Measurements from ENCODE around the gene CEPT1. TPM values are rescaled to one million over a fixed set of nuclear protein-coding genes. Genes with fewer than 3 reads are reported as not detected.

CEPT1 gene
- total and polyA plus RNA-seq, 2 of the 13 experiments (the other 11 are each of a cell fraction or from before 2014, with no cell fraction given): 35.7 to 48.2 TPM

GRCh38 chr1:111101854-111102642 is 38.0 kb upstream of the CEPT1 start (continued):
- TF ChIP-seq JUN (CRISPR knock-in tag; IDR thresholded peaks at IDR 0.05) (no peak), FOSL2 (CRISPR knock-in tag; IDR thresholded peaks at IDR 0.05) (peak; percentile 26; the same call in 1 of the 2 replicates), FOXM1 (CRISPR knock-in tag; IDR thresholded peaks at IDR 0.05) (no peak), ZNF281 (CRISPR knock-in tag; IDR thresholded peaks at IDR 0.05; ENCODE audit: borderline replicate concordance) (peak; percentile 59; the same call in 1 of the 2 replicates), MED13 (CRISPR knock-in tag; IDR thresholded peaks at IDR 0.05) (no peak), SNAPC2 (CRISPR knock-in tag; IDR thresholded peaks at IDR 0.05) (no peak), CEBPG (CRISPR knock-in tag; IDR thresholded peaks at IDR 0.05) (peak; percentile 28; the same call in 1 of the 2 replicates), NCOA2 (CRISPR knock-in tag; IDR thresholded peaks at IDR 0.05) (no peak), ZNF773 (CRISPR knock-in tag; IDR thresholded peaks at IDR 0.05; ENCODE audit: borderline replicate concordance) (no peak), ZNF382 (CRISPR knock-in tag; IDR thresholded peaks at IDR 0.05; ENCODE audit: borderline replicate concordance) (no peak), ZNF205 (CRISPR knock-in tag; IDR thresholded peaks at IDR 0.05) (no peak), MAFK (conservative IDR thresholded peaks at IDR 0.05 in 1 of 2, IDR thresholded peaks at IDR 0.05 in 1 of 2; ENCODE audit: low read length in 2 of 2) (peak in 1 of 2 experiments; percentile 39; a peak in 1 of 4 replicates), GMEB2 (CRISPR knock-in tag; IDR thresholded peaks at IDR 0.05; ENCODE audit: low read depth) (no peak), NFE2L2 (IDR thresholded peaks at IDR 0.05; ENCODE audit: low read length) (peak; percentile 85), RARA (CRISPR knock-in tag; IDR thresholded peaks at IDR 0.05) (no peak), YEATS4 (CRISPR knock-in tag; IDR thresholded peaks at IDR 0.05; ENCODE audit: borderline replicate concordance) (0 out of 2 replicates have a peak, but pooled peaks have one; percentile 25)
- TF ChIP-seq, protein P1, sequence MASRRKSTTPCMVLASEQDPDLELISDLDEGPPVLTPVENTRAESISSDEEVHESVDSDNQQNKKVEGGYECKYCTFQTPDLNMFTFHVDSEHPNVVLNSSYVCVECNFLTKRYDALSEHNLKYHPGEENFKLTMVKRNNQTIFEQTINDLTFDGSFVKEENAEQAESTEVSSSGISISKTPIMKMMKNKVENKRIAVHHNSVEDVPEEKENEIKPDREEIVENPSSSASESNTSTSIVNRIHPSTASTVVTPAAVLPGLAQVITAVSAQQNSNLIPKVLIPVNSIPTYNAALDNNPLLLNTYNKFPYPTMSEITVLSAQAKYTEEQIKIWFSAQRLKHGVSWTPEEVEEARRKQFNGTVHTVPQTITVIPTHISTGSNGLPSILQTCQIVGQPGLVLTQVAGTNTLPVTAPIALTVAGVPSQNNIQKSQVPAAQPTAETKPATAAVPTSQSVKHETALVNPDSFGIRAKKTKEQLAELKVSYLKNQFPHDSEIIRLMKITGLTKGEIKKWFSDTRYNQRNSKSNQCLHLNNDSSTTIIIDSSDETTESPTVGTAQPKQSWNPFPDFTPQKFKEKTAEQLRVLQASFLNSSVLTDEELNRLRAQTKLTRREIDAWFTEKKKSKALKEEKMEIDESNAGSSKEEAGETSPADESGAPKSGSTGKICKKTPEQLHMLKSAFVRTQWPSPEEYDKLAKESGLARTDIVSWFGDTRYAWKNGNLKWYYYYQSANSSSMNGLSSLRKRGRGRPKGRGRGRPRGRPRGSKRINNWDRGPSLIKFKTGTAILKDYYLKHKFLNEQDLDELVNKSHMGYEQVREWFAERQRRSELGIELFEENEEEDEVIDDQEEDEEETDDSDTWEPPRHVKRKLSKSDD (CRISPR knock-in tag; IDR thresholded peaks at IDR 0.05; ENCODE audit: low read depth): no peak
- TF ChIP-seq, protein P2, sequence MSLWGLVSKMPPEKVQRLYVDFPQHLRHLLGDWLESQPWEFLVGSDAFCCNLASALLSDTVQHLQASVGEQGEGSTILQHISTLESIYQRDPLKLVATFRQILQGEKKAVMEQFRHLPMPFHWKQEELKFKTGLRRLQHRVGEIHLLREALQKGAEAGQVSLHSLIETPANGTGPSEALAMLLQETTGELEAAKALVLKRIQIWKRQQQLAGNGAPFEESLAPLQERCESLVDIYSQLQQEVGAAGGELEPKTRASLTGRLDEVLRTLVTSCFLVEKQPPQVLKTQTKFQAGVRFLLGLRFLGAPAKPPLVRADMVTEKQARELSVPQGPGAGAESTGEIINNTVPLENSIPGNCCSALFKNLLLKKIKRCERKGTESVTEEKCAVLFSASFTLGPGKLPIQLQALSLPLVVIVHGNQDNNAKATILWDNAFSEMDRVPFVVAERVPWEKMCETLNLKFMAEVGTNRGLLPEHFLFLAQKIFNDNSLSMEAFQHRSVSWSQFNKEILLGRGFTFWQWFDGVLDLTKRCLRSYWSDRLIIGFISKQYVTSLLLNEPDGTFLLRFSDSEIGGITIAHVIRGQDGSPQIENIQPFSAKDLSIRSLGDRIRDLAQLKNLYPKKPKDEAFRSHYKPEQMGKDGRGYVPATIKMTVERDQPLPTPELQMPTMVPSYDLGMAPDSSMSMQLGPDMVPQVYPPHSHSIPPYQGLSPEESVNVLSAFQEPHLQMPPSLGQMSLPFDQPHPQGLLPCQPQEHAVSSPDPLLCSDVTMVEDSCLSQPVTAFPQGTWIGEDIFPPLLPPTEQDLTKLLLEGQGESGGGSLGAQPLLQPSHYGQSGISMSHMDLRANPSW (CRISPR knock-in tag; IDR thresholded peaks at IDR 0.05; ENCODE audit: borderline replicate concordance): no peak

Data from HepG2 (cell line).